ENCODE results near the gene FAM163B. TPM values are rescaled to one million over a fixed set of nuclear protein-coding genes. Genes with fewer than 3 reads are reported as not detected.

FAM163B gene
- total RNA-seq, 1 donor from 2014 or later = not detected

GRCh38 chr9:133610845-133611244 is 1.7 kb upstream of the FAM163B start:
- no peak overlapping the region for H3K4me3 Mint-ChIP-seq
- no peaks in the 10 kb centered on the region for H3K9me3 Mint-ChIP-seq
- H3K27ac Mint-ChIP-seq (ENCODE audit: unreplicated experiment) = no peak overlapping the region
- DNase-seq (ENCODE audit: low read depth, low spot score) = no peak
- TF ChIP-seq, protein P1, sequence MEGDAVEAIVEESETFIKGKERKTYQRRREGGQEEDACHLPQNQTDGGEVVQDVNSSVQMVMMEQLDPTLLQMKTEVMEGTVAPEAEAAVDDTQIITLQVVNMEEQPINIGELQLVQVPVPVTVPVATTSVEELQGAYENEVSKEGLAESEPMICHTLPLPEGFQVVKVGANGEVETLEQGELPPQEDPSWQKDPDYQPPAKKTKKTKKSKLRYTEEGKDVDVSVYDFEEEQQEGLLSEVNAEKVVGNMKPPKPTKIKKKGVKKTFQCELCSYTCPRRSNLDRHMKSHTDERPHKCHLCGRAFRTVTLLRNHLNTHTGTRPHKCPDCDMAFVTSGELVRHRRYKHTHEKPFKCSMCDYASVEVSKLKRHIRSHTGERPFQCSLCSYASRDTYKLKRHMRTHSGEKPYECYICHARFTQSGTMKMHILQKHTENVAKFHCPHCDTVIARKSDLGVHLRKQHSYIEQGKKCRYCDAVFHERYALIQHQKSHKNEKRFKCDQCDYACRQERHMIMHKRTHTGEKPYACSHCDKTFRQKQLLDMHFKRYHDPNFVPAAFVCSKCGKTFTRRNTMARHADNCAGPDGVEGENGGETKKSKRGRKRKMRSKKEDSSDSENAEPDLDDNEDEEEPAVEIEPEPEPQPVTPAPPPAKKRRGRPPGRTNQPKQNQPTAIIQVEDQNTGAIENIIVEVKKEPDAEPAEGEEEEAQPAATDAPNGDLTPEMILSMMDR (conservative IDR thresholded peaks at IDR 0.05) = no peak
- H3K4me1 Mint-ChIP-seq = no peaks in the 10 kb centered on the region
- H3K27me3 Mint-ChIP-seq (ENCODE audit: low read depth) = peaks cover 92% of the 10 kb centered on the region
- H3K36me3 Mint-ChIP-seq (ENCODE audit: low read depth) = no peaks in the 10 kb centered on the region

- TF ChIP-seq, protein P1 (conservative IDR thresholded peaks at IDR 0.05) = no peak
- no peak overlapping the region for H3K27ac Mint-ChIP-seq (ENCODE audit: unreplicated experiment)
- DNase-seq (ENCODE audit: low read depth, low spot score) = no peak
- no peaks in the 10 kb centered on the region for H3K36me3 Mint-ChIP-seq (ENCODE audit: low read depth)
- no peaks in the 10 kb centered on the region for H3K9me3 Mint-ChIP-seq
- peaks cover 90% of the 10 kb centered on the region for H3K27me3 Mint-ChIP-seq (ENCODE audit: low read depth)
- no peaks in the 10 kb centered on the region for H3K4me1 Mint-ChIP-seq
- no peak overlapping the region for H3K4me3 Mint-ChIP-seq
These were observed 300 bp downstream of the FAM163B start for GRCh38 chr9:133608889-133609288.

GRCh38 chr9:133608382-133608781 is 807 bp downstream of the FAM163B start:
- Mint-ChIP-seq H3K4me3 (no peak overlapping the region), H3K27me3 (ENCODE audit: low read depth) (peaks cover 85% of the 10 kb centered on the region), H3K9me3 (no peaks in the 10 kb centered on the region), H3K27ac (ENCODE audit: unreplicated experiment) (no peak overlapping the region), H3K4me1 (no peaks in the 10 kb centered on the region), H3K36me3 (ENCODE audit: low read depth) (no peaks in the 10 kb centered on the region)
- TF ChIP-seq, protein P1 (conservative IDR thresholded peaks at IDR 0.05) = no peak
- no peak for DNase-seq (ENCODE audit: low read depth, low spot score)

- no peak for DNase-seq (ENCODE audit: low read depth, low spot score)
- TF ChIP-seq, protein P1 (conservative IDR thresholded peaks at IDR 0.05) = no peak
- Mint-ChIP-seq H3K4me1 (no peaks in the 10 kb centered on the region), H3K9me3 (no peaks in the 10 kb centered on the region), H3K27me3 (ENCODE audit: low read depth) (peaks cover 85% of the 10 kb centered on the region), H3K27ac (ENCODE audit: unreplicated experiment) (no peak overlapping the region), H3K36me3 (ENCODE audit: low read depth) (no peaks in the 10 kb centered on the region), H3K4me3 (no peak overlapping the region)
These were observed 1.2 kb downstream of the FAM163B start for GRCh38 chr9:133607976-133608375.

GRCh38 chr9:133607381-133607780 is 1.8 kb downstream of the FAM163B start:
- DNase-seq (ENCODE audit: low read depth, low spot score) = no peak
- peaks cover 79% of the 10 kb centered on the region for H3K27me3 Mint-ChIP-seq (ENCODE audit: low read depth)
- no peak overlapping the region for H3K4me3 Mint-ChIP-seq
- no peaks in the 10 kb centered on the region for H3K9me3 Mint-ChIP-seq
- H3K36me3 Mint-ChIP-seq (ENCODE audit: low read depth) = no peaks in the 10 kb centered on the region
- H3K27ac Mint-ChIP-seq (ENCODE audit: unreplicated experiment) = no peak overlapping the region
- no peaks in the 10 kb centered on the region for H3K4me1 Mint-ChIP-seq
- TF ChIP-seq, protein P1 (conservative IDR thresholded peaks at IDR 0.05) = no peak

- H3K36me3 Mint-ChIP-seq (ENCODE audit: low read depth) = no peaks in the 10 kb centered on the region
These were observed 2.5 kb downstream of the FAM163B start for GRCh38 chr9:133606708-133607025.

More at GRCh38 chr9:133606708-133607025, 2.5 kb downstream of the FAM163B start:
- TF ChIP-seq, protein P1 (conservative IDR thresholded peaks at IDR 0.05) = no peak
- no peak overlapping the region for H3K4me3 Mint-ChIP-seq
- DNase-seq (ENCODE audit: low read depth, low spot score) = no peak
- no peak overlapping the region for H3K27ac Mint-ChIP-seq (ENCODE audit: unreplicated experiment)
- H3K4me1 Mint-ChIP-seq = no peaks in the 10 kb centered on the region
- H3K27me3 Mint-ChIP-seq (ENCODE audit: low read depth) = peaks cover 72% of the 10 kb centered on the region
- no peaks in the 10 kb centered on the region for H3K9me3 Mint-ChIP-seq

All from neural crest cell (in vitro differentiated cells).